C4-2B (cell line): ENCODE measurements around the gene KSR2.

Experiments
- CTCF ChIP-seq: fragments of 450-650 bp; conservative IDR thresholded peaks from 2 replicates; pipeline ENCODE4 v1.5.1; 2017; ENCODE audit warnings: mild to moderate bottlenecking
- ZFX ChIP-seq: fragments of 450-650 bp; IDR thresholded peaks from 2 replicates; pipeline ENCODE4 v1.6.1; 2017

DNA sequence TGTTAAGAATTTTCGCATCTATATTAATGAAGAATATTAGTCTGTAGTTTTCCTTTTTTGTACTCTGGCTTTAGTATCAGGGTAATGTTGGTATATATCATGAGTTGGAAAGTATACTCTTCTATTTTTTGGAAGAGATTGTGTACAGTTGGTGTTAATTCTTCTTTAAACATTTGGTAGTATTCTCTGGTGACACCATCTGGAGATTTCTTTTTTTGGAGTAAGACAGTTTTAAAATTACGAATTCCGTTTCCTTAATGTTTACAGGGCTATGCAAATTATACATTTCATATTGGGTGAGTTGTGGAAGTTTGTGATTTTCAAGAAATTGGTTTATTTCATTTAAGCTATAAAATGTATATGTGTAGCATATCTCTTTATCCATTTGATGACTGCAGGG is 423.6 kb downstream of the KSR2 start:
- TF ChIP-seq CTCF (no peak), ZFX (no peak)
